HG03196 (cell line): ENCODE data around the gene THYN1.

ENCODE experiments used
- ATAC-seq: cut with Tn5 transposase; IDR thresholded peaks from one replicate; pipeline ENCODE4 v1.9.1; 2021; ENCODE audit not compliant: unreplicated experiment

The THYN1 gene

GRCh38 chr11:134224710-134225664, 28.2 kb downstream of the THYN1 start:
- peak; percentile 12 for ATAC-seq

GRCh38 chr11:134223836-134224709, 29.1 kb downstream of the THYN1 start, which contains the start of the genes NCAPD3 and VPS26B:
TSS of gene NCAPD3 (minus strand) at chr11:134223967. CDS start at chr11:134223926, 41 bp downstream.
TSS of gene VPS26B (plus strand) at chr11:134224671. CDS start at chr11:134225123, 452 bp downstream.
- peak; percentile 75 for ATAC-seq

DNA sequence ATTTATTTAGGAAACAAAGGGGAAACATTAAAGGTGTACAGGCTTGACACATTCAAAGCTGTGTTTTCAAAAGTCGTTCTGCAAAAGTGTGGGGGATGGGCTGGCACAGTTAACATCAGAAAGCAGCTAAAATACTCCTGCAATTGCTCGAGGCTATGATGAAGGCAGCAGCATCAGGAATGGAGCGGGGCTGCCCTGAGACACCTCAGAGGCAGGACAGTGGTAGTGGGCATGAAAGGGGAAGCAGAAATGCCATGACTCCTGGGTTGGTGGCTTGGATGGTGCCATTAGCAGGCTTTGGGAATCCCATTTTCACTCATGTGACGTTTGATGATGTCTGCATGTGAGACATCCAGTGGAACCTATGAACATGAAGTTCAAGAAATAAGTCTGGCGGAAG, 30.0 kb downstream of the THYN1 start:
- no peak for ATAC-seq

DNA sequence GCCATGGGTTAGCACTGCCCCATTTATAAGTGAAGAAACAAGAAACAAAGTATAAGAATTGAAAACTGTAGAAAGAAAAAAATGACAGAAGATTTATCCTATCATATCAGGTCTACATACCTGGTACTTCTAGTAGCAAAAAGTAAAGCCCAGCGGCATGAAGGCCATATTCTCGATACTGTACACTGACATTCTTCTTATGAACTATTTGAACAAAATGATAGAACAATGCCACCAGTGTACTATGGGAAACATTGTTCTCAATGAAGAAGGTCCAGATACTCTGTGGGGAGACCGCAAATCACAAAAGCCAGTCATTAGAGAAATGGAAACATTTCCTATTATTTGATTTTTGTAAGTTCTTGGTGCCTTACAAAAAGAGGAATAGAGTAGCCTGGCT, 36.3 kb downstream of the THYN1 start:
- ATAC-seq: no peak

DNA sequence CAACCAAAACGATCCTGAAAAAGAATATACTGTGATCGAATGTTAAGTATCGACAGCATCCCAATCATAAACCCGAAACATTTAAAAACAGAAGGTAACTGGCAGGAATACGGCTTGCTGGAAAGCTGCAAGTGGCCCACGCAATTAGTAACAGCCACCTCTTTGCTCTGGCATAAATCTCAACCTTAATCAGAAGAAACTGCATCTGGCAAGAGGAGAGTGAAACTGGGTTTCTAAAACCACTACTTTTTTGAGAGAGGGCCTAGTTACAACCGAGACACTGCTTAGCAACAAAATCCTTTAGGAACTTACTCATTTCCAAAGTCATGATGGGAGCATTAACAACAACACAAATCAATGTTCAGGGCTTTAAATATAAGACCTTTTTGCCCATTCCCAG, 37.3 kb downstream of the THYN1 start:
- ATAC-seq: no peak

- ATAC-seq: no peak
Observed at GRCh38 chr11:134207538-134208239, 45.5 kb downstream of the THYN1 start.

- ATAC-seq: no peak
Observed at GRCh38 chr11:134206185-134206584, 47.0 kb downstream of the THYN1 start.

GRCh38 chr11:134205729-134206128, 47.4 kb downstream of the THYN1 start:
- ATAC-seq: no peak

DNA sequence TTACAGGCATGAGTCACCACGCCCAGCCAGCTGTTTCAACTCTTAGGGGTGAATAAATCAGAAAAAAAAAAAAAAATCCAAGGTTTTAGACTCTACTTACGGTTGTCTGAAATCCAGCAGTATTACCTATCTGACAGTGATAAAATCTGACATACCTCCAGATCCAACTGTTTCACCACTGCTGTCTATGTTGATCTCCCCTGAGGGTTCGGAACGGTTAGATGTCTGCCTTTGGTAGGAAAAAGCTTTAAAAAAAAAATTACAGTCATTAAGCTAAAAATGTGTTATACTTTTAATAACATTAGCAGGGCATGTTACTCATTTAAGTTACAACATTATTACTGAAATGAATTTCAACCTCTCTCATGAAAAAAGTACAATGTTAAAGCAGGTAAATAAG, 50.5 kb downstream of the THYN1 start:
- no peak for ATAC-seq

DNA sequence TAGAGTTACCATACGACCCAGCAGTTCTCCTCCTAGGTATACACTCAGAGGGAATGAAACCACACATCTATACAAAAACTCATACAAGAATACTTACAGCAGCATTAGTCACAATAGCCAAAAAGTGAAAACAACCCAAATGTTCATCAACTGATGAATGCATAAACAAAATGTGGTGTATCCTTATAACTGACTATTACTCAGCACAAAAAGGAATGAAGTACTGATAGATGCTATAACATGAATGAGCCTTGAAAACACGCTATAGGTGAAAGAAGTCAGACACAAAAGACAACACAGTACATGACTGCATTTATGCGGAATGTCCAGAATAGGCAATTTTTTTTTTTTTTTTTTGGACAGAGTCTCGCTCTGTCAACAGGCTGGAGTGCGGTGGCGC, 52.5 kb downstream of the THYN1 start:
- no peak for ATAC-seq

DNA sequence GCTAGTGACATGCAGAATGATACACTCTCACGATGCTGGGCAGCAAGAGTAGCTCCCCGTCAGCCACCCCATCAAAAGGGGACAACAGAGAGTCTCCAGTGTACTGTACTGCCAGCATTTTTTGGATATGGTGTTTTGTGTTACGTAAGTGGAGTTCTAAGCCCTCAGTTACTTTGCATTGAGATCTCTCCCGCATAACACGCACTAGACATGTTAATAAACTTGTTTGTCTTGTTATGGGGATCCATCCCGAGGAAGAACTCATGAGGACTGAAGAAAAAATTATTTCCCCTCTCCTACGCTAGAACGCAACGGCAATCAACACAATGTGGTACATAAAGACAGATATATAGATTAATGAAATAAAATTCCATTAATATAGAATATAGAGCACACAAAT, 53.6 kb downstream of the THYN1 start:
- no peak for ATAC-seq
